Measurements from ENCODE around the gene GAS2L2. TPM values are rescaled to one million over a fixed set of nuclear protein-coding genes. Genes with fewer than 3 reads are reported as not detected.

GAS2L2 gene
- total RNA-seq, 4 donors from 2014 or later = 0.84 to 1.4 (median 1.1) TPM

DNA sequence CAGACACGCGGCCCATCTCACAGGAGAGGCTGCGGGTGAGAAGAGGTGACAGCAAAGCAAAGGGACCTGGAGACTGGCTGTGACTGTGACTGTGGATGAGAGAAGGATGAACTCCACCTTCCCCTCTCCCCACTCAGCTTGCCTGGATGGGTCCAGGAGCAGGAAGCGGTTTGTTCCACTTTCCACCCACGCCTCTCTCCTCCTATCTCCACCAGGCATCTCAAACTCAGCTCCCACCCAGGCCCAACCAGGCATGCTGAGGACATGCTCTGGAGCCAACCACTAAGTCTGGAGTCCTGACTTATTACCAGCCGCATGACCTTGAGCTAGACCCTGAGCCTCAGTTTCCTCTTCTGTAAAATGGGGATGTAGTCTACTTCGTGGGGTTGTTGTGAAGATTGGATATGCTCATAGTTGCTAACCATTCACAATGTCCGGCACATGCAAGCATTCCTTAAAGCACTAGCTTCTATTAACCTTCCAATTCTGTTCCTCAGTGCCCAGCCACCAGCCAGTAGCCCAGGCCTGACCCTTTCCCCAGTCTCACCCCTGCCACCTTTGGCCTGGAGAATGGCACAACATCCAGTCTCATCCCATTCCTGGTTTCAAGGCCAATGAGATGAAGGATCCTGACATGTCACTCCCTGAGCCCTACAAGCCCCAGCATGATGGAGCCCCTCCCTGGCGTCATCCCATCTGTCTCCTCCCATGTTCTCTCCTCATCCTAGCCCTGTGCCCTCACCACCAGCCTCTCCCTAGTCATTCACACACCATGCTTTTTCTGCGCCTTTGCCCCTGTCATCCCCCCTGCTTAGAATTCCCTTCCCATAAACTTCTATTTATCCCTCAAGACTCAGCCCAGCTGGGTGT, 2.3 kb downstream of the GAS2L2 start:
- no peak for DNase-seq (ENCODE audit: low spot score in 2 of 2)
- H3K4me3 ChIP-seq = no peak overlapping the region
- peaks cover 0 to 60% of the 10 kb centered on the region in 2 donors for H3K27me3 ChIP-seq
- no peaks in the 10 kb centered on the region for H3K36me3 ChIP-seq
- H3K27ac ChIP-seq = peak overlapping the region in 1 of 4 donors; percentile 39
- TF ChIP-seq POLR2A (IDR thresholded peaks at IDR 0.05) (no peak), EP300 (IDR thresholded peaks at IDR 0.05) (no peak), CTCF (IDR thresholded peaks at IDR 0.05) (no peak)
- peaks cover 0 to 32% (median 0%) of the 10 kb centered on the region in 4 donors for H3K4me1 ChIP-seq
- no peaks in the 10 kb centered on the region for H3K9me3 ChIP-seq
- WGBS, 2 donors = 77 to 85% methylated on average over 10 of the region's 10 CpGs

DNA sequence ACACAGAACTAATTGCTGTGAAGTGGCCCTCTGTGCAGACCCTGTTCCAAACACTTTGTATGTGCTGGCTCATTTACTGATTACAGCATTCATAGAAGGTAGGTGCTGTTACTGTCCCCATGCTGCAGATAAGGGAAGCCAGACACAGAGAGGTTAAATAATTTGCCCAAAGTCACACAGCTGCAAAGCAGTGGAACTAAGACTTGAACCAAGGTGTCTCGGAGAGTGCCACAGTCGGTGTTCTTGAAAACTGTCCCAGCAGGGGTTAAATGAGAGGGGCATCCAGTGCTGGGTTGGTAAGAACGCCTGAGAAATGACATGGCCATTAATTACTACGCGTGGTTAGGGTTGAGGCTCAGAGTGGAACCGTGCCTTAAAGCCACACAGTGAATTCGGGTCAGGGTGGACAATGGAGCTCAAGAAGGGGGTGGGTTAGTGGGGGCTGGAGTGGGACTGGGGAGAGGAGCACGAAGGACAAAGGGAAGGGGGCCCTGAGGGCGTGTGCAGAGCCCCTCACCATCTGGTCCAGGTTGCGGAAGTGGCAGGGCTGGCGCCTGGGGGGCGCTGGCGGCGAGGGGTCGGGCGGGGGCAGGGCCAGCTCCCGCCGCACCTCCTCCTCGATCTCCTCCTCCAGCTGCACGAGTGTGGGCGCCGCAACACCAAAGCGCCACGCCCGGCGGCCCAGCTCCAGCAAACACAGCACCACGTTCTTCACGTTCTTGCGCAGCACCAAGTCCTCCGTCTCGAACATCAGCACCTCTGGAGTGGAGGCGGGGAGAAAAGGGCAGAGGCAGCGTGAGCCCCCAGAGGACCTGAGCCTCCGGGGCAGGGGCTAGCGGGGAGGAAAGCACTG, 3.3 kb downstream of the GAS2L2 start:
- H3K4me1 ChIP-seq = peaks cover 0 to 32% (median 0%) of the 10 kb centered on the region in 4 donors
- H3K27me3 ChIP-seq = peaks cover 0 to 67% of the 10 kb centered on the region in 2 donors
- no peak for DNase-seq (ENCODE audit: low spot score in 2 of 2)
- H3K27ac ChIP-seq = peak overlapping the region in 1 of 4 donors; percentile 39
- H3K36me3 ChIP-seq = no peaks in the 10 kb centered on the region
- no peaks in the 10 kb centered on the region for H3K9me3 ChIP-seq
- no peak for TF ChIP-seq EP300 (IDR thresholded peaks at IDR 0.05)
- no peak for TF ChIP-seq CTCF (IDR thresholded peaks at IDR 0.05)
- no peak for TF ChIP-seq POLR2A (IDR thresholded peaks at IDR 0.05)
- no peak overlapping the region for H3K4me3 ChIP-seq
- WGBS, 2 donors = 6 to 9% methylated on average over 23 to 24 of the region's 35 CpGs

- peaks cover 0 to 32% (median 0%) of the 10 kb centered on the region in 4 donors for H3K4me1 ChIP-seq
- no peak overlapping the region for H3K27ac ChIP-seq
- 80 to 85% methylated on average over 6 of the region's 6 CpGs for WGBS, 2 donors
- H3K4me3 ChIP-seq = no peak overlapping the region
- DNase-seq (ENCODE audit: low spot score in 2 of 2) = no peak
- TF ChIP-seq CTCF (IDR thresholded peaks at IDR 0.05) = no peak
- TF ChIP-seq EP300 (IDR thresholded peaks at IDR 0.05) = no peak
- TF ChIP-seq POLR2A (IDR thresholded peaks at IDR 0.05) = no peak
- H3K36me3 ChIP-seq = no peaks in the 10 kb centered on the region
- H3K27me3 ChIP-seq = peaks cover 0 to 75% of the 10 kb centered on the region in 2 donors
- no peaks in the 10 kb centered on the region for H3K9me3 ChIP-seq
Measured at GRCh38 chr17:35748979-35749378, 4.1 kb downstream of the GAS2L2 start.

GRCh38 chr17:35748341-35748841, 4.6 kb downstream of the GAS2L2 start:
- Histone ChIP-seq H3K36me3 (no peaks in the 10 kb centered on the region), H3K27me3 (peaks cover 0 to 80% of the 10 kb centered on the region in 2 donors), H3K4me1 (peaks cover 0 to 32% (median 0%) of the 10 kb centered on the region in 4 donors), H3K27ac (peak overlapping the region in 1 of 4 donors; percentile 4), H3K4me3 (no peak overlapping the region), H3K9me3 (no peaks in the 10 kb centered on the region)
- 15 to 27% methylated on average over 1 to 4 of the region's 4 CpGs for WGBS, 2 donors
- DNase-seq (ENCODE audit: low spot score in 2 of 2) = no peak
- TF ChIP-seq POLR2A (IDR thresholded peaks at IDR 0.05) = no peak
- TF ChIP-seq CTCF (IDR thresholded peaks at IDR 0.05) = no peak
- no peak for TF ChIP-seq EP300 (IDR thresholded peaks at IDR 0.05)

All from tibial nerve (tissue), 4 donors.